Measurements from ENCODE around the gene TULP4.
"Not testable (repeated sequence)": the region's sequence is repeated elsewhere in the genome, so short reads cannot be mapped to it uniquely, and the experiment has no call there.

The TULP4 gene

GRCh38 chr6:158330016-158330415, 17.8 kb downstream of the TULP4 start:
- no peak overlapping the region for H3K4me3 ChIP-seq (ENCODE audit: low read depth, low read length)
- no peak for TF ChIP-seq CTCF (IDR thresholded peaks at IDR 0.05; ENCODE audit: low read depth, low read length)

GRCh38 chr6:158332237-158332636, 20.0 kb downstream of the TULP4 start:
- no peak for TF ChIP-seq CTCF (IDR thresholded peaks at IDR 0.05; ENCODE audit: low read depth, low read length)
- H3K4me3 ChIP-seq (ENCODE audit: low read depth, low read length): no peak overlapping the region

GRCh38 chr6:158333094-158333493, 20.8 kb downstream of the TULP4 start:
- H3K4me3 ChIP-seq (ENCODE audit: low read depth, low read length): no peak overlapping the region
- TF ChIP-seq CTCF (IDR thresholded peaks at IDR 0.05; ENCODE audit: low read depth, low read length): no peak

GRCh38 chr6:158334534-158334933, 22.3 kb downstream of the TULP4 start:
- no peak overlapping the region for H3K4me3 ChIP-seq (ENCODE audit: low read depth, low read length)
- no peak for TF ChIP-seq CTCF (IDR thresholded peaks at IDR 0.05; ENCODE audit: low read depth, low read length)

GRCh38 chr6:158337332-158337731, 25.1 kb downstream of the TULP4 start:
- TF ChIP-seq CTCF (IDR thresholded peaks at IDR 0.05; ENCODE audit: low read depth, low read length): no peak
- no peak overlapping the region for H3K4me3 ChIP-seq (ENCODE audit: low read depth, low read length)

- no peak overlapping the region for H3K4me3 ChIP-seq (ENCODE audit: low read depth, low read length)
- TF ChIP-seq CTCF (IDR thresholded peaks at IDR 0.05; ENCODE audit: low read depth, low read length): no peak
Observed at GRCh38 chr6:158338311-158339112, 26.2 kb downstream of the TULP4 start.

- not testable (repeated sequence) for H3K4me3 ChIP-seq (ENCODE audit: low read depth, low read length)
Observed at GRCh38 chr6:158339197-158339596, 26.9 kb downstream of the TULP4 start.

GRCh38 chr6:158340252-158340651, 28.0 kb downstream of the TULP4 start:
- H3K4me3 ChIP-seq (ENCODE audit: low read depth, low read length): no peak overlapping the region
- TF ChIP-seq CTCF (IDR thresholded peaks at IDR 0.05; ENCODE audit: low read depth, low read length): no peak

Measured in WI38 (cell line).